ENCODE measurements around the gene PDK3. TPM values are rescaled to one million over a fixed set of nuclear protein-coding genes. Genes with fewer than 3 reads are reported as not detected.

The PDK3 gene
- polyA plus RNA-seq, 1 of the 3 experiments (the other 2 are of a cell fraction), result 2.5 TPM

DNA sequence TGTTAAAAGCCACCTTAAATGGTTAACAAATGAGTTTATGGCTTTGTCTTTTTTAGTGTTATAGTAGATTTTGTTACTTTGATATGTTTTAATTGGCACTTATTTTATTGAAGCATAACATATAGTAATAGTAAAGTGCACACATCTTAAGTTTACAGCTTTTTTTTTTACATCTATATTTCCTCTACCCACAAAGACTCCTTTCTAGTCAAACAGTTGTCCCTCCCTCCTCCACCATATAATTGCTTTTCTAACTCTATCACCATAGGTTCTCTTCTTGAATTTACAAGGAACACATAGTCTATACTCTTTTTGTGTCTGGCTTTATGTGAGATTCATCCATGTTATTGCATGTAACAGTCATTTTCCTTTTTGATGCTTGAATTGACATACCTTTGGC, 71.5 kb downstream of the PDK3 start:
- Histone ChIP-seq H3K27me3 (ENCODE audit: insufficient read depth) (no peaks in the 10 kb centered on the region; the same call in 1 of the 2 replicates), H3K27ac (ENCODE audit: low read depth in 2 of 2, low read length in 1 of 2) (no peak overlapping the region)
- TF ChIP-seq, protein P1, sequence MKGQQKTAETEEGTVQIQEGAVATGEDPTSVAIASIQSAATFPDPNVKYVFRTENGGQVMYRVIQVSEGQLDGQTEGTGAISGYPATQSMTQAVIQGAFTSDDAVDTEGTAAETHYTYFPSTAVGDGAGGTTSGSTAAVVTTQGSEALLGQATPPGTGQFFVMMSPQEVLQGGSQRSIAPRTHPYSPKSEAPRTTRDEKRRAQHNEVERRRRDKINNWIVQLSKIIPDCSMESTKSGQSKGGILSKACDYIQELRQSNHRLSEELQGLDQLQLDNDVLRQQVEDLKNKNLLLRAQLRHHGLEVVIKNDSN (IDR thresholded peaks at IDR 0.05; ENCODE audit: borderline replicate concordance, low read depth), result no peak
- TF ChIP-seq YY1 (IDR thresholded peaks at IDR 0.05; ENCODE audit: low read depth) (no peak), GABPA (IDR thresholded peaks at IDR 0.05; ENCODE audit: low read depth) (no peak), EZH2phosphoT487 (IDR thresholded peaks at IDR 0.05; ENCODE audit: borderline replicate concordance, low read depth) (no peak)
- TF ChIP-seq, protein P2, sequence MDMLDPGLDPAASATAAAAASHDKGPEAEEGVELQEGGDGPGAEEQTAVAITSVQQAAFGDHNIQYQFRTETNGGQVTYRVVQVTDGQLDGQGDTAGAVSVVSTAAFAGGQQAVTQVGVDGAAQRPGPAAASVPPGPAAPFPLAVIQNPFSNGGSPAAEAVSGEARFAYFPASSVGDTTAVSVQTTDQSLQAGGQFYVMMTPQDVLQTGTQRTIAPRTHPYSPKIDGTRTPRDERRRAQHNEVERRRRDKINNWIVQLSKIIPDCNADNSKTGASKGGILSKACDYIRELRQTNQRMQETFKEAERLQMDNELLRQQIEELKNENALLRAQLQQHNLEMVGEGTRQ (IDR thresholded peaks at IDR 0.05; ENCODE audit: borderline replicate concordance, low read depth, low read length), result no peak
- TF ChIP-seq, protein P3, sequence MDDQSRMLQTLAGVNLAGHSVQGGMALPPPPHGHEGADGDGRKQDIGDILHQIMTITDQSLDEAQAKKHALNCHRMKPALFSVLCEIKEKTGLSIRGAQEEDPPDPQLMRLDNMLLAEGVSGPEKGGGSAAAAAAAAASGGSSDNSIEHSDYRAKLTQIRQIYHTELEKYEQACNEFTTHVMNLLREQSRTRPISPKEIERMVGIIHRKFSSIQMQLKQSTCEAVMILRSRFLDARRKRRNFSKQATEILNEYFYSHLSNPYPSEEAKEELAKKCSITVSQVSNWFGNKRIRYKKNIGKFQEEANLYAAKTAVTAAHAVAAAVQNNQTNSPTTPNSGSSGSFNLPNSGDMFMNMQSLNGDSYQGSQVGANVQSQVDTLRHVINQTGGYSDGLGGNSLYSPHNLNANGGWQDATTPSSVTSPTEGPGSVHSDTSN (IDR thresholded peaks at IDR 0.05), result no peak

DNA sequence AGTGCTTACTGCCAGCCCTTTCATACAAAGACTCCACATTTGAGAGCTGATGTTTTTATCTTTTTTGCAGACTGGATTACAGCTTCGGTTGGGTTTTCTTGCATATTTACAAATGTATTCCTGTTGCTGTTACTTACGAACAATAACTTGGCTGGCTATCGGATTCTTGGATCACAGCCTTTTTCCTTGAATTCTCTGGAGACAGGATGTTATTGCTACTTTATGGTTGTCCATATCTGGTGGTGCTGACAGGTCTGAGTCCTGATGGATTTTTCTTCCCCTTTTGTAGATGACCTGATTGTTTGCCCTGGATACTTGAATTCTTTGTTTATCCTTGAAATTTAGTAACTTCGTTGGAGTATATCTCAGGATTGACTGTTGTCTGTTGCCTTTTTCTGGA, 77.7 kb downstream of the PDK3 start:
- no peak overlapping the region for H3K27ac ChIP-seq (ENCODE audit: low read depth in 2 of 2, low read length in 1 of 2)
- no peak overlapping the region for H2AFZ ChIP-seq (ENCODE audit: low read depth)
- no peak for DNase-seq
- no peaks in the 10 kb centered on the region for H4K20me1 ChIP-seq (ENCODE audit: insufficient read depth)
- POLR2A ChIA-PET, result no interaction called here
- CTCF ChIA-PET, result no interaction called here
- TF ChIP-seq YY1 (IDR thresholded peaks at IDR 0.05; ENCODE audit: low read depth) (no peak), SIN3A (IDR thresholded peaks at IDR 0.05; ENCODE audit: borderline replicate concordance, low read depth, low read length) (no peak), CHD2 (IDR thresholded peaks at IDR 0.05; ENCODE audit: low read length, partially characterized antibody) (no peak), NFIC (IDR thresholded peaks at IDR 0.05; ENCODE audit: borderline replicate concordance) (no peak), FOXJ3 (CRISPR knock-in tag; IDR thresholded peaks at IDR 0.05) (no peak), FOXM1 (IDR thresholded peaks at IDR 0.05; ENCODE audit: low read depth) (no peak), POLR2AphosphoS5 (IDR thresholded peaks at IDR 0.05; ENCODE audit: low read depth, low read length) (no peak), GABPA (IDR thresholded peaks at IDR 0.05; ENCODE audit: low read depth) (no peak), MEF2A (IDR thresholded peaks at IDR 0.05; ENCODE audit: borderline replicate concordance, low read depth) (no peak), EP300 (IDR thresholded peaks at IDR 0.05; ENCODE audit: borderline replicate concordance in 1 of 2, low read depth in 1 of 2, low read length in 1 of 2) (no peak)
- TF ChIP-seq, protein P4, sequence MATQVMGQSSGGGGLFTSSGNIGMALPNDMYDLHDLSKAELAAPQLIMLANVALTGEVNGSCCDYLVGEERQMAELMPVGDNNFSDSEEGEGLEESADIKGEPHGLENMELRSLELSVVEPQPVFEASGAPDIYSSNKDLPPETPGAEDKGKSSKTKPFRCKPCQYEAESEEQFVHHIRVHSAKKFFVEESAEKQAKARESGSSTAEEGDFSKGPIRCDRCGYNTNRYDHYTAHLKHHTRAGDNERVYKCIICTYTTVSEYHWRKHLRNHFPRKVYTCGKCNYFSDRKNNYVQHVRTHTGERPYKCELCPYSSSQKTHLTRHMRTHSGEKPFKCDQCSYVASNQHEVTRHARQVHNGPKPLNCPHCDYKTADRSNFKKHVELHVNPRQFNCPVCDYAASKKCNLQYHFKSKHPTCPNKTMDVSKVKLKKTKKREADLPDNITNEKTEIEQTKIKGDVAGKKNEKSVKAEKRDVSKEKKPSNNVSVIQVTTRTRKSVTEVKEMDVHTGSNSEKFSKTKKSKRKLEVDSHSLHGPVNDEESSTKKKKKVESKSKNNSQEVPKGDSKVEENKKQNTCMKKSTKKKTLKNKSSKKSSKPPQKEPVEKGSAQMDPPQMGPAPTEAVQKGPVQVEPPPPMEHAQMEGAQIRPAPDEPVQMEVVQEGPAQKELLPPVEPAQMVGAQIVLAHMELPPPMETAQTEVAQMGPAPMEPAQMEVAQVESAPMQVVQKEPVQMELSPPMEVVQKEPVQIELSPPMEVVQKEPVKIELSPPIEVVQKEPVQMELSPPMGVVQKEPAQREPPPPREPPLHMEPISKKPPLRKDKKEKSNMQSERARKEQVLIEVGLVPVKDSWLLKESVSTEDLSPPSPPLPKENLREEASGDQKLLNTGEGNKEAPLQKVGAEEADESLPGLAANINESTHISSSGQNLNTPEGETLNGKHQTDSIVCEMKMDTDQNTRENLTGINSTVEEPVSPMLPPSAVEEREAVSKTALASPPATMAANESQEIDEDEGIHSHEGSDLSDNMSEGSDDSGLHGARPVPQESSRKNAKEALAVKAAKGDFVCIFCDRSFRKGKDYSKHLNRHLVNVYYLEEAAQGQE (IDR thresholded peaks at IDR 0.05; ENCODE audit: low read depth, low read length), result no peak
- TF ChIP-seq, protein P2 (IDR thresholded peaks at IDR 0.05; ENCODE audit: borderline replicate concordance, low read depth, low read length), result no peak
- TF ChIP-seq, protein P5, sequence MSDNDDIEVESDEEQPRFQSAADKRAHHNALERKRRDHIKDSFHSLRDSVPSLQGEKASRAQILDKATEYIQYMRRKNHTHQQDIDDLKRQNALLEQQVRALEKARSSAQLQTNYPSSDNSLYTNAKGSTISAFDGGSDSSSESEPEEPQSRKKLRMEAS (IDR thresholded peaks at IDR 0.05; ENCODE audit: low read depth), result no peak
- H3K9ac ChIP-seq, result no peak overlapping the region
- H3K4me1 ChIP-seq (ENCODE audit: control insufficient read depth in 1 of 2, insufficient read depth in 2 of 2, low read depth in 1 of 2, low read length in 1 of 2), result no peaks in the 10 kb centered on the region
- H3K27me3 ChIP-seq (ENCODE audit: insufficient read depth), result no peaks in the 10 kb centered on the region; the same call in 1 of the 2 replicates
- no peaks in the 10 kb centered on the region for H3K36me3 ChIP-seq (replicated peaks in 1 of 2; ENCODE audit: control insufficient read depth in 1 of 2, insufficient read depth in 2 of 2, low read length in 1 of 2)
- H3K9me2 ChIP-seq, result no peaks in the 10 kb centered on the region
- H3K79me2 ChIP-seq (ENCODE audit: insufficient read depth), result no peaks in the 10 kb centered on the region
- no peak overlapping the region for H3K4me3 ChIP-seq (ENCODE audit: low read depth in 2 of 2, low read length in 1 of 2)
- no peaks in the 10 kb centered on the region for H3F3A ChIP-seq (replicated peaks; ENCODE audit: insufficient read depth)
- no peaks in the 10 kb centered on the region for H3K9me3 ChIP-seq
- WGBS (ENCODE audit: low lambda C conversion rate), result 42% methylated on average over 4 of the region's 4 CpGs
- no peak overlapping the region for H3K4me2 ChIP-seq

More for the DNA sequence above, 71.5 kb downstream of the PDK3 start:
- no peaks in the 10 kb centered on the region for H3K36me3 ChIP-seq (replicated peaks in 1 of 2; ENCODE audit: control insufficient read depth in 1 of 2, insufficient read depth in 2 of 2, low read length in 1 of 2)
- H3K4me3 ChIP-seq (ENCODE audit: low read depth in 2 of 2, low read length in 1 of 2), result no peak overlapping the region
- DNase-seq, result no peak
- no peaks in the 10 kb centered on the region for H3K4me1 ChIP-seq (ENCODE audit: control insufficient read depth in 1 of 2, insufficient read depth in 2 of 2, low read depth in 1 of 2, low read length in 1 of 2)
- H3K9ac ChIP-seq, result no peak overlapping the region
- H2AFZ ChIP-seq (ENCODE audit: low read depth), result no peak overlapping the region
- POLR2A ChIA-PET, result no interaction called here
- CTCF ChIA-PET, result interaction anchor here (1.1 kb wide), 1 partner anchor 38 kb away, joined by 4 read pairs; no protein-coding TSS in a partner anchor
- H3K9me2 ChIP-seq, result no peaks in the 10 kb centered on the region
- H4K20me1 ChIP-seq (ENCODE audit: insufficient read depth), result no peaks in the 10 kb centered on the region
- no peaks in the 10 kb centered on the region for H3K9me3 ChIP-seq
- no peak overlapping the region for H3K4me2 ChIP-seq
- no peaks in the 10 kb centered on the region for H3F3A ChIP-seq (replicated peaks; ENCODE audit: insufficient read depth)
- H3K79me2 ChIP-seq (ENCODE audit: insufficient read depth), result no peaks in the 10 kb centered on the region

Data from SK-N-SH (cell line).